GM06990 (cell line): ENCODE measurements around the gene CNTN3.

ENCODE experiments used
- DNase-seq: peaks from one replicate; pipeline ENCODE4 v3.0.0-alpha.2; 2011; ENCODE audit not compliant: insufficient read length; ENCODE audit errors: extremely low read depth
- H3K27me3 ChIP-seq: replicated peaks from 2 replicates; pipeline ENCODE4 v1.6.0; 2011; ENCODE audit warnings: low read length; ENCODE audit not compliant: control insufficient read depth, insufficient read depth
- H3K36me3 ChIP-seq: 2 replicates; pipeline ENCODE4 v1.5.1; 2011; ENCODE audit warnings: low read length; ENCODE audit not compliant: control insufficient read depth, insufficient read depth
- H3K4me3 ChIP-seq: replicated peaks from 2 replicates; pipeline ENCODE4 v1.5.1; 2011; ENCODE audit warnings: low read depth, mild to moderate bottlenecking, control low read depth, low read length
- CTCF ChIP-seq: IDR thresholded peaks from 2 replicates; pipeline ENCODE4 v1.5.1; 2011; ENCODE audit warnings: low read length, control low read depth, mild to moderate bottlenecking, inconsistent platforms; ENCODE audit not compliant: insufficient read depth, poor library complexity, severe bottlenecking

Gene CNTN3

DNA sequence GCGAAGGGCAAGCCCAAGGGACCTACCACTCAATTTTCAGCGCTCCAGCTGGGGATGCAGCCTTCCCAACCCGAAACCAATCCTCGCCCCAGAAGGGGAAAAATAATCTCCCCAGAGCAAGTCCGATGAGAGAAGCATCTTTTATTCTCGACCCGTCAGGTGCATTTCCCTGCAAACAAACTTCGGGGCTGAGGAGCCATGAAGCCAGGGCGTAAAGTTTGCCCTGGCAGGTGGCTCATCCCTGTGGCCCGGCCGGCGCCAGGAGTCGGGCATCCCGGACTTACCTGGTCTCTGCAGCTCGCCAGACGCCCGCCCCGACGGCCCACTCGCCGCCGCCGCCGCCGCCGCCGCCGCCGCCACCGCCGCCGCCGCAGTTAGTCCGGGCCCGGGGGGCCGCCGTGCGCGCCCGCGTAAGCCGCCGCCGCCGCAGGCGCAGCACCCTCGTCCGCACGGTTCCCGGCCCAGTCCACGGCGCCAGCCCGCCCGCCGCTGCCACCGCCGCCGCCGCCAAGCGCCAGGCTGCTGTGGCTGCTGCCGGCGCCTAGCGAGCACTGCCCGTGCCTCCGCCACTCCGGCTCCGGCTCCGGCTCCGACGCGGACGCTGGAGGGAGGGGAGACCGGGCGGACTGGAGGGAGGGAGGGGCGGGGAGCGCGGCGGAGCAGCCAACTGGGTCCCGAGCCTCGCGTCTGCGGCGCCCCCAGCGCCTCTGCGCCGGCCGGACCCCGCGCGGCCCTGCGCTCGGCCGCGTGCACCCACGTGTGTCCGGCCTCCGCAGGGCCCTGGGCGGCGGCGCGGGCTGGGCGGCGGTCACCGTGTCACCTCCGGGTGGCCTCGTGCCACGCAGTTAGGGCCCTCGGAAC is at the start of gene CNTN3:
Gene CNTN3, minus strand, starts transcription at position 553 of the 861 bp plus-strand sequence. CDS start 93,547 bp downstream, outside the sequence.
- Histone ChIP-seq H3K27me3 (no peaks in the 10 kb centered on the region), H3K4me3 (no peak within 1 kb of the TSS)
- no peak for DNase-seq

GRCh38 chr3:74663178-74663577 is 48.7 kb upstream of the CNTN3 start:
- no peaks in the 10 kb centered on the region for H3K27me3 ChIP-seq
- no peak overlapping the region for H3K4me3 ChIP-seq
- DNase-seq, result no peak
- no peak for TF ChIP-seq CTCF
- H3K36me3 ChIP-seq, result no peaks in the 10 kb centered on the region

More for the DNA sequence above, at the start of gene CNTN3:
- no peaks in the 10 kb centered on the region for H3K36me3 ChIP-seq
- TF ChIP-seq CTCF, result no peak

- no peak for TF ChIP-seq CTCF
- no peak for DNase-seq
- H3K4me3 ChIP-seq, result no peak overlapping the region
- no peaks in the 10 kb centered on the region for H3K27me3 ChIP-seq
- H3K36me3 ChIP-seq, result no peaks in the 10 kb centered on the region
Measured at GRCh38 chr3:74661672-74662071, 47.2 kb upstream of the CNTN3 start.

DNA sequence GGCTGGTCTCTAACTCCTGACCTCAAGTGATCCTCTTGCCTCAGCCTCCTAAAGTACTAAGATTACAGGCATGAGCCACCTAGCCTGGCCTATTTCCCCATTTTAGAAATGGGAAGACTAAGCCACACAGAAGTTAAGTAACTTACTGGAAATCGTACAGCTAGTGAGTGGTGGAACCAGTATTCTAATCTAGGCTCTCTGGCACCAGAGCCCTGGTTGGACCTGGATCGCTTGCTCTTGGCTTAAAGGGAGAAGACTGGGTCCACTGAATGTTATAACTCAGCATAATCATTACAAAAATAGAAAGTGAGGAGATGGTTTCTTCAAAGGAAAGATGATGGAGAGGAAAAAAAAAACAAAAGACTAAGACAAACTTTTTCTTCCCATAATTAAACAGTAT is 37.4 kb upstream of the CNTN3 start:
- no peaks in the 10 kb centered on the region for H3K27me3 ChIP-seq
- TF ChIP-seq CTCF, result no peak
- H3K4me3 ChIP-seq, result no peak overlapping the region
- DNase-seq, result no peak
- no peaks in the 10 kb centered on the region for H3K36me3 ChIP-seq

DNA sequence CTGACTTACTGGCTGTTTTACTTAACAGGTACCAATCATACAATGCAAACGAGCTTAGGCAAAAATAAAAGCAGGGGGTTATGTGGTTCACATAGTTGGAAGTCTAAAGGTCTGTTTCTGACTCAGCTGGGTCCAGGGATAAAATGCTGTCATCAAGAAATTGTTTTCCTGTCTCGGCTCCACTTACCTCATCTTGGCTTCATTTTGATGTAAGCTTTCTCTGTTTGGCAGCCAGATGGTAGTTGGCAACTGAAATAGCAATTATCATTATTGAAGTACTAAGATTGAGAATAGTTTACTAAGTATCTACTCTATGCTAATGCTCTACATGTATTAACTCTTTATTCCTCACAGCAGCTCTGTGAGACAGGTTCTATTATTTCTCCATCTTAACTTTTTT is 36.8 kb upstream of the CNTN3 start:
- DNase-seq, result no peak
- H3K4me3 ChIP-seq, result no peak overlapping the region
- no peak for TF ChIP-seq CTCF

More for the DNA sequence above, 36.8 kb upstream of the CNTN3 start:
- Histone ChIP-seq H3K27me3 (no peaks in the 10 kb centered on the region), H3K36me3 (no peaks in the 10 kb centered on the region)
